H1 (cell line): Measurements from ENCODE around the gene ARPC4. TPM values are rescaled to one million over a fixed set of nuclear protein-coding genes. Genes with fewer than 3 reads are reported as not detected.

Experiments used
- GTF2F1 ChIP-seq: IDR thresholded peaks from 2 replicates; pipeline ENCODE4 v1.6.1; 2012; ENCODE audit warnings: low read depth, low read length, improper control_type of control experiment, borderline replicate concordance
- polyA plus RNA-seq, 7 experiments: library from polyadenylated mRNA; depleted of rRNA in 3 of 7; stranded (reverse) in 5 of 7; unstranded in 2 of 7; fragments of >200 nt in 5 of 7; fragments of 200-250 nt in 2 of 7; gene quantifications; 1 replicate in 5 of 7; 2 replicates in 1 of 7; 4 replicates in 1 of 7; pipeline versions ENCODE4 v1.2.1 to v1.2.3, GENCODE V29; 2011 to 2013; ENCODE audit warnings: missing spikeins in 2 of 7, mixed read lengths in 2 of 7
- total RNA-seq: library from RNA; stranded (reverse); fragmentation: NEBNext Ultra II Directional; extraction: Animal tissue kit (Norgen Biotek cat#: 25700); gene quantifications from 2 replicates; pipeline ENCODE4 v1.2.1, GENCODE V29; 2021

ARPC4 gene
- total and polyA plus RNA-seq, 2 of the 8 experiments (the other 6 are each of a cell fraction or from before 2014, with no cell fraction given), result 138 to 154 TPM

DNA sequence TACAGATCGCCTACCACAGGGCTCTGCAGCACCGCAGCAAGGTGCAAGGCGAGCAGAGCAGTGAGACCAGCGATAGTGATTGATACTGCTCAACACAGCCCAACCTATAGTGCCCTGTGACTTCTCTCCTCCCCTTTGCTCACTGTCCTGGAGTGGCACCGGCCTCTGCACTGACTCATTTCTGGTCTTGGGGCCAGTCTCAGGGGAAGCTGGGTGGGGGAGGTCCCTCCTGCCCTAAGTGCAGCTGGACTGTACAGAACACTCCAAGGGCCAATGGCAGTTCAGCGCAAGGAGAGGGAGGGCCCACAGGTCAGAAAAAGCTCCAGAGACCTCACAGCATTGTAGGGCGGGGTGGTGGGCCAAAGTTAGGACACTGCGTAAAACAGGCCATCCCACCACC is 45.6 kb upstream of the ARPC4 start (continued):
- no peak for TF ChIP-seq GTF2F1
- TF ChIP-seq, all 59 proteins: peak for 0
